H9 (cell line): ENCODE data around the gene FHIT. TPM values are rescaled to one million over a fixed set of nuclear protein-coding genes. Genes with fewer than 3 reads are reported as not detected.

Source experiments
- DNase-seq: peaks from one replicate; pipeline ENCODE4 v3.0.0-alpha.2; 2017
- H2AFZ ChIP-seq: one replicate; pipeline ENCODE4 v1.6.1; 2013; ENCODE audit warnings: mild to moderate bottlenecking, low read length, control low read depth, moderate library complexity
- H2AK5ac ChIP-seq: 2 replicates; pipeline ENCODE4 v1.6.1; 2013; ENCODE audit warnings: low read length, control low read depth, mixed read lengths; ENCODE audit not compliant: insufficient read length
- H2BK120ac ChIP-seq: one replicate; pipeline ENCODE4 v1.6.1; 2013; ENCODE audit warnings: low read depth, mild to moderate bottlenecking, low read length, control low read depth, inconsistent platforms; ENCODE audit not compliant: poor library complexity, severe bottlenecking
- H2BK12ac ChIP-seq: 2 replicates; pipeline ENCODE4 v1.6.1; 2013; ENCODE audit warnings: low read length, control low read depth, mixed read lengths, low read depth; ENCODE audit not compliant: insufficient read length
- H2BK15ac ChIP-seq: 2 replicates; pipeline ENCODE4 v1.6.1; 2013; ENCODE audit warnings: low read depth, low read length, control low read depth
- H2BK20ac ChIP-seq: one replicate; pipeline ENCODE4 v1.6.1; 2013; ENCODE audit warnings: low read depth, mild to moderate bottlenecking, low read length, control low read depth, inconsistent platforms; ENCODE audit not compliant: poor library complexity, severe bottlenecking
- H2BK5ac ChIP-seq: 2 replicates; pipeline ENCODE4 v1.6.1; 2013; ENCODE audit warnings: low read length, control low read depth, mixed read lengths; ENCODE audit not compliant: insufficient read length
- H3K14ac ChIP-seq: 2 replicates; pipeline ENCODE4 v1.6.1; 2013; ENCODE audit warnings: low read length, control low read depth; ENCODE audit not compliant: insufficient read depth
- H3K18ac ChIP-seq: 2 replicates; pipeline ENCODE4 v1.6.1; 2013; ENCODE audit warnings: low read depth, mild to moderate bottlenecking, mixed read lengths, low read length, control low read depth; ENCODE audit not compliant: insufficient read length
- H3K23ac ChIP-seq: 2 replicates; pipeline ENCODE4 v1.6.1; 2013; ENCODE audit warnings: low read length, control low read depth, mixed read lengths, low read depth; ENCODE audit not compliant: insufficient read length
- H3K23me2 ChIP-seq: 2 replicates; pipeline ENCODE4 v1.6.1; 2013; ENCODE audit warnings: low read depth, mild to moderate bottlenecking, mixed read lengths, low read length, control low read depth; ENCODE audit not compliant: insufficient read length, poor library complexity, severe bottlenecking
- H3K27ac ChIP-seq: 2 replicates; pipeline ENCODE4 v1.5.1; 2013; ENCODE audit warnings: low read length, control low read depth, mixed read lengths, low read depth; ENCODE audit not compliant: insufficient read length
- H3K27me3 ChIP-seq: 2 replicates; pipeline ENCODE4 v1.6.1; 2013; ENCODE audit warnings: low read length, control low read depth, inconsistent platforms; ENCODE audit not compliant: insufficient read depth
- H3K4ac ChIP-seq: 2 replicates; pipeline ENCODE4 v1.6.1; 2013; ENCODE audit warnings: low read depth, mild to moderate bottlenecking, control low read depth, inconsistent platforms, low read length, moderate library complexity
- H3K4me1 ChIP-seq: 2 replicates; pipeline ENCODE4 v1.6.1; 2013; ENCODE audit warnings: low read length, control low read depth, inconsistent platforms; ENCODE audit not compliant: insufficient read depth
- H3K4me2 ChIP-seq: 2 replicates; pipeline ENCODE4 v1.6.1; 2013; ENCODE audit warnings: low read length, control low read depth, mixed read lengths; ENCODE audit not compliant: insufficient read length, insufficient read depth
- H3K56ac ChIP-seq: 2 replicates; pipeline ENCODE4 v1.6.1; 2013; ENCODE audit warnings: low read depth, mild to moderate bottlenecking, mixed read lengths, low read length, control low read depth; ENCODE audit not compliant: insufficient read length
- H3K79me1 ChIP-seq: 2 replicates; pipeline ENCODE4 v1.6.1; 2013; ENCODE audit warnings: low read depth, mild to moderate bottlenecking, moderate library complexity, low read length, control low read depth, inconsistent platforms; ENCODE audit not compliant: insufficient read depth, poor library complexity, severe bottlenecking
- H3K79me2 ChIP-seq: 2 replicates; pipeline ENCODE4 v1.6.1; 2013; ENCODE audit warnings: low read length, control low read depth, inconsistent platforms; ENCODE audit not compliant: insufficient read depth
- H3K9ac ChIP-seq: 2 replicates; pipeline ENCODE4 v1.6.1; 2013; ENCODE audit warnings: low read length, control low read depth, mixed read lengths; ENCODE audit not compliant: insufficient read length; ENCODE audit errors: extremely low read depth
- H3K9me3 ChIP-seq: one replicate; pipeline ENCODE4 v1.6.1; 2013; ENCODE audit warnings: low read depth, low read length, inconsistent platforms; ENCODE audit not compliant: control insufficient read depth
- H3T11ph ChIP-seq: one replicate; pipeline ENCODE4 v1.6.1; 2013; ENCODE audit warnings: mild to moderate bottlenecking, low read length, control low read depth, inconsistent platforms
- H4K20me1 ChIP-seq: one replicate; pipeline ENCODE4 v1.6.1; 2013; ENCODE audit not compliant: control insufficient read depth, insufficient read length, insufficient read depth
- H4K5ac ChIP-seq: 2 replicates; pipeline ENCODE4 v1.6.1; 2013; ENCODE audit warnings: low read depth, mild to moderate bottlenecking, mixed read lengths, low read length, control low read depth; ENCODE audit not compliant: insufficient read length
- H4K8ac ChIP-seq: replicated peaks from 2 replicates; pipeline ENCODE4 v1.6.1; 2013; ENCODE audit warnings: low read length, control low read depth, mixed read lengths, low read depth; ENCODE audit not compliant: insufficient read length
- H4K91ac ChIP-seq: 2 replicates; pipeline ENCODE4 v1.6.1; 2013; ENCODE audit warnings: low read depth, mild to moderate bottlenecking, moderate library complexity, mixed read lengths, low read length, control low read depth; ENCODE audit not compliant: insufficient read length
- H3K27ac Mint-ChIP-seq, 3 experiments: 2 replicates in 2 of 3; 3 replicates in 1 of 3; pipeline ENCODE4 v1.8.0; 2020 to 2021; ENCODE audit warnings: mixed read lengths in 3 of 3, mild to moderate bottlenecking in 1 of 3, moderate library complexity in 1 of 3
- H3K27me3 Mint-ChIP-seq: 2 replicates; pipeline ENCODE4 v1.8.0; 2021; ENCODE audit warnings: low read depth, mild to moderate bottlenecking, moderate library complexity, mixed read lengths
- H3K36me3 Mint-ChIP-seq, 3 experiments: 2 replicates in 2 of 3; 3 replicates in 1 of 3; pipeline ENCODE4 v1.8.0; 2020 to 2021; ENCODE audit warnings: low read depth in 3 of 3, mixed read lengths in 3 of 3; ENCODE audit not compliant: insufficient read depth in 1 of 3
- H3K4me1 Mint-ChIP-seq, 2 experiments: 2 replicates each; pipeline ENCODE4 v1.8.0; 2020; ENCODE audit warnings: mixed read lengths in 2 of 2
- H3K4me3 Mint-ChIP-seq, 2 experiments: 2 replicates in 1 of 2; 3 replicates in 1 of 2; pipeline ENCODE4 v1.8.0; 2020 to 2021; ENCODE audit warnings: mild to moderate bottlenecking in 2 of 2, mixed read lengths in 2 of 2, moderate library complexity in 1 of 2
- H3K9me3 Mint-ChIP-seq, 2 experiments: 2 replicates in 1 of 2; 3 replicates in 1 of 2; pipeline ENCODE4 v1.8.0; 2020; ENCODE audit warnings: mild to moderate bottlenecking in 2 of 2, mixed read lengths in 2 of 2, moderate library complexity in 1 of 2
- CTCF ChIP-seq: fragments of 200-600 bp; sonication (generic); conservative IDR thresholded peaks from 3 replicates; pipeline ENCODE4 v1.8.0; 2021; ENCODE audit warnings: antibody characterized with exemption, mild to moderate bottlenecking
- WGBS: extraction: QIAGEN DNeasy Blood & Tissue Kit; methylation state at CpG from one replicate; pipeline ENCODE4 v1.1.7; 2013; ENCODE audit warnings: missing lambda C conversion rate, low lambda C conversion rate, mixed read lengths; ENCODE audit not compliant: insufficient read length; ENCODE audit errors: extremely low coverage; 5-methylcytosine and 5-hydroxymethylcytosine counted together
- total RNA-seq: library from RNA; stranded (reverse); gene quantifications from 2 replicates; pipeline ENCODE4 v1.2.1, GENCODE V29; 2021

Gene FHIT
- total RNA-seq, 1 experiment from 2014 or later: 3.0 TPM

GRCh38 chr3:59877263-59878037 lies 1373.8 kb downstream of the FHIT start:
- Histone ChIP-seq H2BK15ac (no peak overlapping the region), H2BK12ac (no peak overlapping the region), H3K23ac (no peak overlapping the region), H2BK20ac (no peak overlapping the region), H4K20me1 (no peaks in the 10 kb centered on the region), H3K4me2 (no peak overlapping the region), H3K23me2 (no peaks in the 10 kb centered on the region), H3K79me1 (no peaks in the 10 kb centered on the region), H4K91ac (no peak overlapping the region), H3T11ph (no peak overlapping the region), H3K4ac (no peak overlapping the region), H2AFZ (no peak overlapping the region), H3K18ac (no peak overlapping the region), H3K27ac (no peak overlapping the region), H3K79me2 (no peaks in the 10 kb centered on the region), H3K14ac (no peak overlapping the region), H2BK120ac (no peak overlapping the region), H3K9ac (no peak overlapping the region), H3K9me3 (no peaks in the 10 kb centered on the region), H4K5ac (no peak overlapping the region), H3K27me3 (no peaks in the 10 kb centered on the region), H3K4me1 (peaks cover 7% of the 10 kb centered on the region; the same call in 1 of the 2 replicates), H2BK5ac (no peak overlapping the region), H4K8ac (no peak overlapping the region), H3K56ac (no peak overlapping the region), H2AK5ac (no peak overlapping the region)
- Mint-ChIP-seq H3K27ac (no peak overlapping the region), H3K4me3 (no peak overlapping the region), H3K36me3 (no peaks in the 10 kb centered on the region), H3K9me3 (no peaks in the 10 kb centered on the region; a peak in 1 of 5 replicates), H3K4me1 (peaks cover 9 to 15% of the 10 kb centered on the region in 2 experiments), H3K27me3 (no peaks in the 10 kb centered on the region)
- DNase-seq: no peak
- TF ChIP-seq CTCF: no peak
- WGBS: no CpG with 5 or more reads among the region's 2 CpGs
